H9 (cell line): ENCODE results near the gene IGDCC3. TPM values are rescaled to one million over a fixed set of nuclear protein-coding genes. Genes with fewer than 3 reads are reported as not detected.

Experiments used
- DNase-seq: peaks from one replicate; pipeline ENCODE4 v3.0.0-alpha.2; 2017
- H2AFZ ChIP-seq: one replicate; pipeline ENCODE4 v1.6.1; 2013; ENCODE audit warnings: mild to moderate bottlenecking, low read length, control low read depth, moderate library complexity
- H2AK5ac ChIP-seq: 2 replicates; pipeline ENCODE4 v1.6.1; 2013; ENCODE audit warnings: low read length, control low read depth, mixed read lengths; ENCODE audit not compliant: insufficient read length
- H2BK120ac ChIP-seq: one replicate; pipeline ENCODE4 v1.6.1; 2013; ENCODE audit warnings: low read depth, mild to moderate bottlenecking, low read length, control low read depth, inconsistent platforms; ENCODE audit not compliant: poor library complexity, severe bottlenecking
- H2BK12ac ChIP-seq: 2 replicates; pipeline ENCODE4 v1.6.1; 2013; ENCODE audit warnings: low read length, control low read depth, mixed read lengths, low read depth; ENCODE audit not compliant: insufficient read length
- H2BK15ac ChIP-seq: 2 replicates; pipeline ENCODE4 v1.6.1; 2013; ENCODE audit warnings: low read depth, low read length, control low read depth
- H2BK20ac ChIP-seq: one replicate; pipeline ENCODE4 v1.6.1; 2013; ENCODE audit warnings: low read depth, mild to moderate bottlenecking, low read length, control low read depth, inconsistent platforms; ENCODE audit not compliant: poor library complexity, severe bottlenecking
- H2BK5ac ChIP-seq: 2 replicates; pipeline ENCODE4 v1.6.1; 2013; ENCODE audit warnings: low read length, control low read depth, mixed read lengths; ENCODE audit not compliant: insufficient read length
- H3K14ac ChIP-seq: 2 replicates; pipeline ENCODE4 v1.6.1; 2013; ENCODE audit warnings: low read length, control low read depth; ENCODE audit not compliant: insufficient read depth
- H3K18ac ChIP-seq: 2 replicates; pipeline ENCODE4 v1.6.1; 2013; ENCODE audit warnings: low read depth, mild to moderate bottlenecking, mixed read lengths, low read length, control low read depth; ENCODE audit not compliant: insufficient read length
- H3K23ac ChIP-seq: 2 replicates; pipeline ENCODE4 v1.6.1; 2013; ENCODE audit warnings: low read length, control low read depth, mixed read lengths, low read depth; ENCODE audit not compliant: insufficient read length
- H3K23me2 ChIP-seq: 2 replicates; pipeline ENCODE4 v1.6.1; 2013; ENCODE audit warnings: low read depth, mild to moderate bottlenecking, mixed read lengths, low read length, control low read depth; ENCODE audit not compliant: insufficient read length, poor library complexity, severe bottlenecking
- H3K27ac ChIP-seq: 2 replicates; pipeline ENCODE4 v1.5.1; 2013; ENCODE audit warnings: low read length, control low read depth, mixed read lengths, low read depth; ENCODE audit not compliant: insufficient read length
- H3K27me3 ChIP-seq: 2 replicates; pipeline ENCODE4 v1.6.1; 2013; ENCODE audit warnings: low read length, control low read depth, inconsistent platforms; ENCODE audit not compliant: insufficient read depth
- H3K4ac ChIP-seq: 2 replicates; pipeline ENCODE4 v1.6.1; 2013; ENCODE audit warnings: low read depth, mild to moderate bottlenecking, control low read depth, inconsistent platforms, low read length, moderate library complexity
- H3K4me1 ChIP-seq: 2 replicates; pipeline ENCODE4 v1.6.1; 2013; ENCODE audit warnings: low read length, control low read depth, inconsistent platforms; ENCODE audit not compliant: insufficient read depth
- H3K4me2 ChIP-seq: 2 replicates; pipeline ENCODE4 v1.6.1; 2013; ENCODE audit warnings: low read length, control low read depth, mixed read lengths; ENCODE audit not compliant: insufficient read length, insufficient read depth
- H3K56ac ChIP-seq: 2 replicates; pipeline ENCODE4 v1.6.1; 2013; ENCODE audit warnings: low read depth, mild to moderate bottlenecking, mixed read lengths, low read length, control low read depth; ENCODE audit not compliant: insufficient read length
- H3K79me1 ChIP-seq: 2 replicates; pipeline ENCODE4 v1.6.1; 2013; ENCODE audit warnings: low read depth, mild to moderate bottlenecking, moderate library complexity, low read length, control low read depth, inconsistent platforms; ENCODE audit not compliant: insufficient read depth, poor library complexity, severe bottlenecking
- H3K79me2 ChIP-seq: 2 replicates; pipeline ENCODE4 v1.6.1; 2013; ENCODE audit warnings: low read length, control low read depth, inconsistent platforms; ENCODE audit not compliant: insufficient read depth
- H3K9ac ChIP-seq: 2 replicates; pipeline ENCODE4 v1.6.1; 2013; ENCODE audit warnings: low read length, control low read depth, mixed read lengths; ENCODE audit not compliant: insufficient read length; ENCODE audit errors: extremely low read depth
- H3K9me3 ChIP-seq: one replicate; pipeline ENCODE4 v1.6.1; 2013; ENCODE audit warnings: low read depth, low read length, inconsistent platforms; ENCODE audit not compliant: control insufficient read depth
- H3T11ph ChIP-seq: one replicate; pipeline ENCODE4 v1.6.1; 2013; ENCODE audit warnings: mild to moderate bottlenecking, low read length, control low read depth, inconsistent platforms
- H4K20me1 ChIP-seq: one replicate; pipeline ENCODE4 v1.6.1; 2013; ENCODE audit not compliant: control insufficient read depth, insufficient read length, insufficient read depth
- H4K5ac ChIP-seq: 2 replicates; pipeline ENCODE4 v1.6.1; 2013; ENCODE audit warnings: low read depth, mild to moderate bottlenecking, mixed read lengths, low read length, control low read depth; ENCODE audit not compliant: insufficient read length
- H4K8ac ChIP-seq: replicated peaks from 2 replicates; pipeline ENCODE4 v1.6.1; 2013; ENCODE audit warnings: low read length, control low read depth, mixed read lengths, low read depth; ENCODE audit not compliant: insufficient read length
- H4K91ac ChIP-seq: 2 replicates; pipeline ENCODE4 v1.6.1; 2013; ENCODE audit warnings: low read depth, mild to moderate bottlenecking, moderate library complexity, mixed read lengths, low read length, control low read depth; ENCODE audit not compliant: insufficient read length
- H3K27ac Mint-ChIP-seq, 3 experiments: 2 replicates in 2 of 3; 3 replicates in 1 of 3; pipeline ENCODE4 v1.8.0; 2020 to 2021; ENCODE audit warnings: mixed read lengths in 3 of 3, mild to moderate bottlenecking in 1 of 3, moderate library complexity in 1 of 3
- H3K27me3 Mint-ChIP-seq: 2 replicates; pipeline ENCODE4 v1.8.0; 2021; ENCODE audit warnings: low read depth, mild to moderate bottlenecking, moderate library complexity, mixed read lengths
- H3K36me3 Mint-ChIP-seq, 3 experiments: 2 replicates in 2 of 3; 3 replicates in 1 of 3; pipeline ENCODE4 v1.8.0; 2020 to 2021; ENCODE audit warnings: low read depth in 3 of 3, mixed read lengths in 3 of 3; ENCODE audit not compliant: insufficient read depth in 1 of 3
- H3K4me1 Mint-ChIP-seq, 2 experiments: 2 replicates each; pipeline ENCODE4 v1.8.0; 2020; ENCODE audit warnings: mixed read lengths in 2 of 2
- H3K4me3 Mint-ChIP-seq, 2 experiments: 2 replicates in 1 of 2; 3 replicates in 1 of 2; pipeline ENCODE4 v1.8.0; 2020 to 2021; ENCODE audit warnings: mild to moderate bottlenecking in 2 of 2, mixed read lengths in 2 of 2, moderate library complexity in 1 of 2
- H3K9me3 Mint-ChIP-seq, 2 experiments: 2 replicates in 1 of 2; 3 replicates in 1 of 2; pipeline ENCODE4 v1.8.0; 2020; ENCODE audit warnings: mild to moderate bottlenecking in 2 of 2, mixed read lengths in 2 of 2, moderate library complexity in 1 of 2
- CTCF ChIP-seq: fragments of 200-600 bp; sonication (generic); conservative IDR thresholded peaks from 3 replicates; pipeline ENCODE4 v1.8.0; 2021; ENCODE audit warnings: antibody characterized with exemption, mild to moderate bottlenecking
- WGBS: extraction: QIAGEN DNeasy Blood & Tissue Kit; methylation state at CpG from one replicate; pipeline ENCODE4 v1.1.7; 2013; ENCODE audit warnings: missing lambda C conversion rate, low lambda C conversion rate, mixed read lengths; ENCODE audit not compliant: insufficient read length; ENCODE audit errors: extremely low coverage; 5-methylcytosine and 5-hydroxymethylcytosine counted together
- total RNA-seq: library from RNA; stranded (reverse); gene quantifications from 2 replicates; pipeline ENCODE4 v1.2.1, GENCODE V29; 2021

IGDCC3 gene
- total RNA-seq, 1 experiment from 2014 or later: 18.9 TPM

- WGBS: no CpG with 5 or more reads among the region's 10 CpGs
- H3K4me1 Mint-ChIP-seq: peaks cover 56 to 59% of the 10 kb centered on the region in 2 experiments
These were observed 33.2 kb upstream of the IGDCC3 start for GRCh38 chr15:65410972-65411371.

More at GRCh38 chr15:65410972-65411371, 33.2 kb upstream of the IGDCC3 start:
- H3K4me3 Mint-ChIP-seq: no peak overlapping the region
- H4K5ac ChIP-seq: no peak overlapping the region
- no peak overlapping the region for H2BK12ac ChIP-seq
- no peak for DNase-seq
- no peak overlapping the region for H3T11ph ChIP-seq
- no peaks in the 10 kb centered on the region; a peak in 1 of 5 replicates for H3K9me3 Mint-ChIP-seq
- no peak overlapping the region for H3K23ac ChIP-seq
- H3K4me1 ChIP-seq: peaks cover 15% of the 10 kb centered on the region; the same call in 1 of the 2 replicates
- H3K18ac ChIP-seq: no peak overlapping the region
- no peak overlapping the region for H2BK20ac ChIP-seq
- no peaks in the 10 kb centered on the region for H3K23me2 ChIP-seq
- H4K8ac ChIP-seq: no peak overlapping the region
- H2AK5ac ChIP-seq: no peak overlapping the region
- H3K9me3 ChIP-seq: no peaks in the 10 kb centered on the region
- H2BK120ac ChIP-seq: no peak overlapping the region
- H2BK5ac ChIP-seq: no peak overlapping the region
- H3K27ac ChIP-seq: no peak overlapping the region
- H3K56ac ChIP-seq: no peak overlapping the region
- no peaks in the 10 kb centered on the region; the same call in 1 of the 2 replicates for H3K79me2 ChIP-seq
- H3K27me3 ChIP-seq: no peaks in the 10 kb centered on the region
- H3K27ac Mint-ChIP-seq: no peak overlapping the region; a peak in 1 of 7 replicates
- peaks cover 5% of the 10 kb centered on the region for H3K27me3 Mint-ChIP-seq
- no peak overlapping the region for H2AFZ ChIP-seq
- H4K91ac ChIP-seq: no peak overlapping the region
- no peak overlapping the region for H3K4me2 ChIP-seq
- no peak overlapping the region for H2BK15ac ChIP-seq
- no peak overlapping the region; the same call in 1 of the 2 replicates for H3K14ac ChIP-seq
- H3K79me1 ChIP-seq: no peaks in the 10 kb centered on the region
- peaks cover 11 to 21% (median 12%) of the 10 kb centered on the region in 3 experiments for H3K36me3 Mint-ChIP-seq
- H3K4ac ChIP-seq: no peak overlapping the region
- no peak overlapping the region for H3K9ac ChIP-seq
- no peaks in the 10 kb centered on the region for H4K20me1 ChIP-seq
- TF ChIP-seq CTCF: no peak
